ENCODE data around the gene NOTCH2NLA.
"Not testable (repeated sequence)": the region's sequence is repeated elsewhere in the genome, so short reads cannot be mapped to it uniquely, and the experiment has no call there.

Gene NOTCH2NLA

DNA sequence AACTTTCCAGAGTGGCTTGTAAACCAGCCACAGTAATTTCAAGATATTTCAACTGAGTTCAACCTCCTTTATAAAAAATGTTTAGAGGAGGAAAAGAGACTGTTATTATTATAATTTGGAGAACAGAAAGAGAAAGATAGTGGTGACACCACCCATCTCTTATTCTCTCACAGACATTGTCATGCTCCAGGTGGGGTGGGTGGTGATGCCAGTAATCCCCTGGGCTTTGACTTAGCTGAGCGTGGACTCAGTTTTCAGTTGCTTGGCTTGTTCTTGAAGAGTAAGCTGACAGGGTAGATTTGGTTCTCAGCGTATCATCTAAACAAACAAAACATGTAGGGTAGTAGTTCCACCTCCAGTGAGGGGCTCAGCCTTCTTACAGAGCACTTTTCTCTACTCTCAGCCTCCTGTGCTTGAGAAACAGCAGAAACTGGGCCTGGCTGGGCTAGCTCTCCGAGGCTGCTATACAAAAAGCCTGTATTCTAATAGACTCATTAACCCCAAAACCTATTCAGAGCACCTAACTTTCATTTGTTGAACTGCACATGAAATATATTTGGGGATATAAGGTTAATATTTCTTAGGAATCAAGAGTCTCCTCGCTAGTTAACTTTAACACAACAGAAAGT lies 25.9 kb upstream of the NOTCH2NLA start:
- not testable (repeated sequence) for H3K18ac ChIP-seq (ENCODE audit: low read depth in 1 of 2, low read length in 2 of 2); H4K8ac ChIP-seq (ENCODE audit: low read length); H2AFZ ChIP-seq (ENCODE audit: low read depth, low read length); H3K27me3 ChIP-seq (ENCODE audit: control insufficient read depth in 1 of 2, insufficient read depth in 1 of 2, low read length in 2 of 2); H2BK5ac ChIP-seq (ENCODE audit: low read depth, low read length, poor library complexity, severe bottlenecking); H3K79me1 ChIP-seq (replicated peaks; ENCODE audit: low read length, poor library complexity, severe bottlenecking); H2BK12ac ChIP-seq (ENCODE audit: low read length in 2 of 2); H3K4me2 ChIP-seq (ENCODE audit: low read length, poor library complexity, severe bottlenecking); H3K23ac ChIP-seq (ENCODE audit: low read length in 2 of 2); H3K36me3 ChIP-seq (ENCODE audit: control insufficient read depth in 1 of 2, insufficient read depth in 2 of 2, low read depth in 1 of 2, low read length in 2 of 2); H3K14ac ChIP-seq (ENCODE audit: low read length in 2 of 2); DNase-seq; H3K27ac ChIP-seq (ENCODE audit: low read length, poor library complexity, severe bottlenecking); H2BK15ac ChIP-seq (ENCODE audit: low read depth, poor library complexity, severe bottlenecking); H2BK120ac ChIP-seq (ENCODE audit: low read depth, low read length); H3K4ac ChIP-seq (ENCODE audit: low read depth in 1 of 2, low read length in 2 of 2); H3K9ac ChIP-seq (ENCODE audit: low read length); H3K4me1 ChIP-seq (ENCODE audit: control insufficient read depth, insufficient read depth, low read depth, low read length); H3K9me3 ChIP-seq (ENCODE audit: control insufficient read depth, low read length); H4K91ac ChIP-seq (ENCODE audit: low read length); H3K4me3 ChIP-seq (ENCODE audit: insufficient read depth in 1 of 2, low read depth in 1 of 2, low read length in 2 of 2); H2AK5ac ChIP-seq (ENCODE audit: low read length, severe bottlenecking)
- no CpG with 5 or more reads among the region's 4 CpGs for WGBS

GRCh38 chr1:146253249-146253855 lies 24.5 kb upstream of the NOTCH2NLA start:
- not testable (repeated sequence) for H3K4me1 ChIP-seq (ENCODE audit: control insufficient read depth, insufficient read depth, low read depth, low read length); H3K4me2 ChIP-seq (ENCODE audit: low read length, poor library complexity, severe bottlenecking); H3K79me1 ChIP-seq (replicated peaks; ENCODE audit: low read length, poor library complexity, severe bottlenecking); H4K8ac ChIP-seq (ENCODE audit: low read length); H2BK5ac ChIP-seq (ENCODE audit: low read depth, low read length, poor library complexity, severe bottlenecking); H3K27ac ChIP-seq (ENCODE audit: low read length, poor library complexity, severe bottlenecking); H4K91ac ChIP-seq (ENCODE audit: low read length); H3K14ac ChIP-seq (ENCODE audit: low read length in 2 of 2); H2AK5ac ChIP-seq (ENCODE audit: low read length, severe bottlenecking); H3K27me3 ChIP-seq (ENCODE audit: control insufficient read depth in 1 of 2, insufficient read depth in 1 of 2, low read length in 2 of 2); DNase-seq; H3K18ac ChIP-seq (ENCODE audit: low read depth in 1 of 2, low read length in 2 of 2); H3K9ac ChIP-seq (ENCODE audit: low read length); H3K4ac ChIP-seq (ENCODE audit: low read depth in 1 of 2, low read length in 2 of 2); H3K23ac ChIP-seq (ENCODE audit: low read length in 2 of 2); H2AFZ ChIP-seq (ENCODE audit: low read depth, low read length); H3K36me3 ChIP-seq (ENCODE audit: control insufficient read depth in 1 of 2, insufficient read depth in 2 of 2, low read depth in 1 of 2, low read length in 2 of 2); H2BK120ac ChIP-seq (ENCODE audit: low read depth, low read length); H2BK15ac ChIP-seq (ENCODE audit: low read depth, poor library complexity, severe bottlenecking); H3K9me3 ChIP-seq (ENCODE audit: control insufficient read depth, low read length); H2BK12ac ChIP-seq (ENCODE audit: low read length in 2 of 2); H3K4me3 ChIP-seq (ENCODE audit: insufficient read depth in 1 of 2, low read depth in 1 of 2, low read length in 2 of 2)
- no CpG with 5 or more reads among the region's 4 CpGs for WGBS

- not testable (repeated sequence) for H3K4ac ChIP-seq (ENCODE audit: low read depth in 1 of 2, low read length in 2 of 2); H2AK5ac ChIP-seq (ENCODE audit: low read length, severe bottlenecking); H3K18ac ChIP-seq (ENCODE audit: low read depth in 1 of 2, low read length in 2 of 2); H3K79me1 ChIP-seq (replicated peaks; ENCODE audit: low read length, poor library complexity, severe bottlenecking); H2BK5ac ChIP-seq (ENCODE audit: low read depth, low read length, poor library complexity, severe bottlenecking); H4K91ac ChIP-seq (ENCODE audit: low read length); H2BK15ac ChIP-seq (ENCODE audit: low read depth, poor library complexity, severe bottlenecking); H3K23ac ChIP-seq (ENCODE audit: low read length in 2 of 2); H3K4me1 ChIP-seq (ENCODE audit: control insufficient read depth, insufficient read depth, low read depth, low read length); H3K27ac ChIP-seq (ENCODE audit: low read length, poor library complexity, severe bottlenecking); H3K4me3 ChIP-seq (ENCODE audit: insufficient read depth in 1 of 2, low read depth in 1 of 2, low read length in 2 of 2); H3K14ac ChIP-seq (ENCODE audit: low read length in 2 of 2); H2AFZ ChIP-seq (ENCODE audit: low read depth, low read length); H3K4me2 ChIP-seq (ENCODE audit: low read length, poor library complexity, severe bottlenecking); H3K9me3 ChIP-seq (ENCODE audit: control insufficient read depth, low read length); H3K27me3 ChIP-seq (ENCODE audit: control insufficient read depth in 1 of 2, insufficient read depth in 1 of 2, low read length in 2 of 2); H3K9ac ChIP-seq (ENCODE audit: low read length); H3K36me3 ChIP-seq (ENCODE audit: control insufficient read depth in 1 of 2, insufficient read depth in 2 of 2, low read depth in 1 of 2, low read length in 2 of 2); H2BK12ac ChIP-seq (ENCODE audit: low read length in 2 of 2); H2BK120ac ChIP-seq (ENCODE audit: low read depth, low read length); H4K8ac ChIP-seq (ENCODE audit: low read length); DNase-seq
- no CpG with 5 or more reads among the region's 1 CpG for WGBS
These were observed 22.7 kb upstream of the NOTCH2NLA start for GRCh38 chr1:146251523-146251922.

DNA sequence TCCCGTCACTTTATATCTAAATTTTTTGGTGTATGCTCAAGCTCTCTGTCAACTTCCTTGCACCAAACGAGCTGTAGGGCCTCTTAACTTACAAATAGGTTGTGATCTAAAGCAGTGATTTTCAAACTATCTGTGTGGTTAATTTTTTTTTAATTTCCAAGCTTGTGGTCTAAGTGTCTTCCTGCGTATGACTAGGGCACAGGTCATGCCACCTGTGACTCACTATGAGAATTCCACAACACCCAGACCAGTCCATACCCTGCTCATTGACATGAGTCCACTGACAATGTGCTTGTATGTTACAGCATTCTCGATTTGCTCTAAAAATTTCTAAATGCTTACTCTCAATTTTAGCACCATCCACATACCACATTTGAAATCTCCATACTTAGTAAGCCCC lies 19.8 kb upstream of the NOTCH2NLA start:
- not testable (repeated sequence) for H3K14ac ChIP-seq (ENCODE audit: low read length in 2 of 2); H2BK12ac ChIP-seq (ENCODE audit: low read length in 2 of 2); H2BK15ac ChIP-seq (ENCODE audit: low read depth, poor library complexity, severe bottlenecking); H2AFZ ChIP-seq (ENCODE audit: low read depth, low read length); H3K9me3 ChIP-seq (ENCODE audit: control insufficient read depth, low read length); H2BK5ac ChIP-seq (ENCODE audit: low read depth, low read length, poor library complexity, severe bottlenecking); H3K79me1 ChIP-seq (replicated peaks; ENCODE audit: low read length, poor library complexity, severe bottlenecking); H3K23ac ChIP-seq (ENCODE audit: low read length in 2 of 2); H3K4me3 ChIP-seq (ENCODE audit: insufficient read depth in 1 of 2, low read depth in 1 of 2, low read length in 2 of 2); H3K4me1 ChIP-seq (ENCODE audit: control insufficient read depth, insufficient read depth, low read depth, low read length); H3K4me2 ChIP-seq (ENCODE audit: low read length, poor library complexity, severe bottlenecking); H3K18ac ChIP-seq (ENCODE audit: low read depth in 1 of 2, low read length in 2 of 2); H3K27ac ChIP-seq (ENCODE audit: low read length, poor library complexity, severe bottlenecking); H4K8ac ChIP-seq (ENCODE audit: low read length); H2AK5ac ChIP-seq (ENCODE audit: low read length, severe bottlenecking); H3K36me3 ChIP-seq (ENCODE audit: control insufficient read depth in 1 of 2, insufficient read depth in 2 of 2, low read depth in 1 of 2, low read length in 2 of 2); H3K9ac ChIP-seq (ENCODE audit: low read length); H3K27me3 ChIP-seq (ENCODE audit: control insufficient read depth in 1 of 2, insufficient read depth in 1 of 2, low read length in 2 of 2); H2BK120ac ChIP-seq (ENCODE audit: low read depth, low read length); H4K91ac ChIP-seq (ENCODE audit: low read length); DNase-seq; H3K4ac ChIP-seq (ENCODE audit: low read depth in 1 of 2, low read length in 2 of 2)
- WGBS: no CpG with 5 or more reads among the region's 4 CpGs

All from mesenchymal stem cell (in vitro differentiated cells and primary cell).